GM19395 (cell line): ENCODE results near the gene ARHGDIG.
"Not testable (repeated sequence)": the region's sequence is repeated elsewhere in the genome, so short reads cannot be mapped to it uniquely, and the experiment has no call there.

Experiments
- ATAC-seq: cut with Tn5 transposase; IDR thresholded peaks from one replicate; pipeline ENCODE4 v1.9.1; 2021; ENCODE audit warnings: mild to moderate bottlenecking, moderate library complexity; ENCODE audit not compliant: unreplicated experiment

Gene ARHGDIG

DNA sequence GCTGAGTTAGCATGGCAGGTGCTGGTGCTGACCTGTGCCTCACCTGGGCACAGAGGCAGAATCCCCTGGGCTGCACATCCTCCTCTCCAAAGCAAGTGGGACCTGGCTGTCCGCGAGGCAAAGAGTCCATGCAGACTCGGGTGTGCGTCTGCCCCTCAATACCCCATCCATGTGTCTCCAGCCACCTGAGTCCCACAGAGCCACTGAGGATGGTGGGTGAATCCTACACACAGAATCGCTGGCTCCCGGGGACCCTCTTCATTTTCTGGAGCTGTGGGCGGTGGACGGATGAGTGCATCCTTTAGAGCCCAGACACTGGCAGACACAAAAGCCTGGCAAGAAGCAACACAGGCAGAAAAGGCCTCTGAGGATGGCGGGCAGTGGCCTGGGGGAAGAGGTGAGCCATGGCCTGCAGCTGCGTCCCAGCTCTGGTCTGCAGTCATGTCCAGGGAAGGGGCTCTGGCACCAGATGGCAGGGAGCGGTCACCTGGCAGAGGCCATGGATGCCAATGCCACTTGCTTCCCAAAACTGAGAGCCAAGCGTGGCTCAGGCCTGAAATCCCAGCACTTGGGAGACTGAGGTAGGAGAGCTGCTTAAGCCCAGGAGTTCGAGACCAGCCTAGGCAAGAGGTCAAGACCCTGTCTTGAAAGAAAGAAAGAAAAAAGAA is 42.2 kb downstream of the ARHGDIG start:
- ATAC-seq, result no peak

DNA sequence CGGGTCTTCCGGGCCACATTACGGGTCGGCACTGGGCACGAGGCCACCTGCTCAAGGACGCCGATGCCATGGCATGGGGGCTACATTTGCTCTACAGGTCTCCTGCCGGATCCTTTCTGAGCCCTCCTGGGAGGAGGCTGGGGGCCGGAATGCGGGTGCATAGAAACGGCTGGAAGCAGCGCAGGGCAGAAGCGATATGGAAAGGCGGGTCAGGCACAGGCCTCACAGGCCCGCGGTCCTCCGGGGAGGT is 43.7 kb downstream of the ARHGDIG start:
- ATAC-seq, result no peak

DNA sequence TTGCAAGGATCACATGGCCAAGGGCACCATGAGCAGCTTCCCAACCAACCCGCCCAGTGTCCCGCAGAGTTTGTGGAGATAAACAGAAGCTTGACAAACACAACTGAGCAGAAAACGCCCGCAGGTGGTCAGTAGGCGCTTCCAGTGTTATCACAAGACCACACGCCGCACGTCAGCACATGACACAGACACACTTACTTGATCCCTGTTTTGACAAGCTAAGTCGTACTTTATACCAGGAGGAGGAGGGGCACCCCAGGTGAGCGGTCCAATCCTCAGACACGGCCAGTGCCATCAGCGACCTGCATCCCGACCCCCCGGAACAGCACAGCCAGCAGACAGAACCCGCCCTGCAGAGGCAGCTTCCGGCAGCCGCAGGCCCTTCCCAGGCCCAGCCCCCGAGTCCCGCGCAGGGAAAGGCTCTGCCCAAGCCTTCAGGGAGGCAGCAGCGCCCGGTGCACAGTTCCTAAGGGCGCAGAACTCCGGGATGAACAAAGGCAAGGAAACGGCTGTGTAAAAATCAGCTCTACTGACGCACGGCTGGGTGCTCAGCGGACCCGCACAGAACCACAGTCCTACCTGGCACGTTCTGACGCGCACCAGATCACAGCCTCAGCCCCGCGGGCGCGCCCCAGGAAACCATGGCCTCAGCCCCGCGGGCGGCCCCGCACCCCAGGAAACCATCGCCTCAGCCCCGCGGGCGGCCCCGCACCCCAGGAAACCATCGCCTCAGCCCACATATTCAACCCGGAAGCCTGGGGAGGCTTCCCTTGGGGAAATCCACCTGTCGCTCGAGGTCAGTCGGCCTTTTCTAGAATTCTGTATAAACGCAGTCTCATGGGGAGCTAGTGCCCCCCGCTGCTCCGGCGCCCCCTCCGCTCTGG is 44.3 kb downstream of the ARHGDIG start:
- ATAC-seq, result no peak

DNA sequence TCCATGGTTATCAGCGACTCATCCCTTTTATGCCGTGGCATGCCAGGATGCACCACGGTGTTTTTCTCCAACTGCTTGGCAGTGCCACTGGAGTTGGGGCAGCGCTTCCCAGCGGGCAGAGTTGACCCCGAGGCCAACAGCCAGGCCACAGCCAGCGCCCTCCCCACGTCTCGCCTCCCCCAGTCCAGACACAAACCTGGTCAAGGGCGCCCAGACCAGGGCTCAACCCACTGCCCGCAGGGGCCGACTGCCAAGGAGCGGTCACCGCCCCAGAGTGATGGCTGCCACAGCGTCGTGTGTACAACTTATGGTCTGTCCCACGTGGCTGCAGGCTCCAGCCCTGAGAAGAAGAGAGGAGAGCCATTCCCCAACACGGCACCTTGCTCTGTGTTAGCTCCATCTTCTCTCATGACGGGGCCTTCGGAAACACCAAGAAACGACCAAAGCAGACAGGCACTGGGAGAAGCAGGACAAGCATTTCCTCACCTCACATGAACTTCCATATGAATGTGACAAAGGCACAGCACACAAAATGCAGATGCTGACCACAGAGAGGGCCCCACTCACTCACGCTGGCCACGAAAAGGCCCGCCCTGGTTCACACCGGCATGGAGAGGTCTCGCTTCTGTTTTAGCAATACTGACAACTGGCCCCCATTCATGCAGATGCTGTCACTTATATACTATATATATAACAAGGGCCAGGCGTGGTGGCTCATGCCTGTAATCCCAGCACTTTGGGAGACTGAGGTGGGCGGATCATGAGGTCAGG is 45.2 kb downstream of the ARHGDIG start:
- ATAC-seq, result no peak

DNA sequence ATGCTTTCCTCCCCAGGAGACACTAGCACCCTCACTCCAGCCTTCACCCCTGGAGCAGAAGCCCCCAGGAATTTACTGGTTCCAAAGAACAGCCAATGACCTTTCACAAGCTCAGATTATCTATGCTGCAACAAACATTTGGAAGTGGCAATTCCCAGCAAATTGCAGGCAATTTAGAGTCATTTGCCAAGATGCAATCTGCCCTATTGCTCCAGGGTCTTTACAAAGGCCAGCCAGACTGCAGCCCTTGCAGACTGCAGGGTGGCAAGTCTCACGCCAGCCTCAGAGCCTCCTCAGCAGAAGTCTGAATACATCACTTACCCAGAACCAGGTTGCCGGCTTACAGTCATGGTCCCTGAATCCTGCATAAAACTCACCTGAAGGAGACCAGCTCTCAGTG is 50.4 kb downstream of the ARHGDIG start:
- no peak for ATAC-seq

DNA sequence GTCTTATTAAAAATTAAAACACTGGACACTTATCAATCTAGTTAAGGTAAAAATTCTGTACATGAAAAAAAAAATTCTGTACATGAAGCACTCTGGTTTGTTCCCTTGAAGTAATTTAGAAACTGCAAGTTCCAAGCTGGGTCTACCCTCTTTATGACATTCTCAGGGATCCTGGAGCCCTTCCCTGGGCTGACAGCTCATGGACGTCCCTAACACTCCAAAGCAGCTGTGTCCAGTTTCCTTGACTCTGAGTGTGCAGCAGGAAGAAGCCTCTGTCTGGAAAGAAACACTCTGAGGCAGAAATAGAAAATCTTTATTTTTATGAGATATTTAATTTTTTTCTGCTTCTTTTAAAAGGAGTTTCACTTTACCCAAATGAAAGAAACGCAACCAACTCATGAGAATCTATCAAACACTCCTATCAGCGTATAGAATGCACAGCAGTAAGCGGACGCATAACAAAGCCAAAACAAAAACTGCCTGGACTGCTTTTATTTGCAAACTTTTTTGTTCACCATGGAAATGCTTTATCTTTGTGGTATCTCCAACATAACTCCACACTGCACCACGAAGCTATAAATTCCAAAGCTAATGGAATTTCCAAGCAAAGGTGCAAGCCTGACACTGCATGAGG is 50.9 kb downstream of the ARHGDIG start:
- ATAC-seq, result not testable (repeated sequence)
